Measurements from ENCODE around the gene CD38. TPM values are rescaled to one million over a fixed set of nuclear protein-coding genes. Genes with fewer than 3 reads are reported as not detected.

Gene CD38
- total RNA-seq, 1 experiment from 2014 or later: not detected

DNA sequence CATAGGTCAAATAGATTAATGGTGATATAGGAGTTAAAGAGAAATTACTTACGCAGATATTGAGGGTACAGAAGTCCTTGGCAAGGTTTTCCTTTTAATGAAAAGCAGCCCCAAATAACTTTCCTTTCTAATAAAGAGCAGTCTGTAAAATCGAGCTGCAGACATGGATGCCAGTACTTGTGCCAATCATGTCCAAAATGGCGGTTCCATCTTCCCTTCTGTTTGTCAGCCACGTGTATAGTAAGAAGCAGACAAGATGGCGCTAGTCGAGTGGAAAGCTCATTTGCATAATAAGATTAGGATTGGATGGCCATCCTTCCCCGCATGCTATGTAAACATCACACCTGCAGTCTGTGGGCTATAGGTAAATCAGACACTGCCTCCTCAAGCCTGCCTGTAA is 92.0 kb downstream of the CD38 start:
- Histone ChIP-seq H3K9ac (ENCODE audit: low read length) (no peak overlapping the region), H3K27ac (ENCODE audit: low read length) (no peak overlapping the region), H2AFZ (ENCODE audit: low read length) (no peak overlapping the region), H3K4me3 (ENCODE audit: low read length) (no peak overlapping the region), H3K9me3 (ENCODE audit: low read length) (no peaks in the 10 kb centered on the region), H3K79me2 (ENCODE audit: low read length) (no peaks in the 10 kb centered on the region), H4K20me1 (ENCODE audit: low read length) (no peaks in the 10 kb centered on the region), H3K9me2 (replicated peaks; ENCODE audit: low read length) (no peaks in the 10 kb centered on the region), H3K4me2 (ENCODE audit: low read length) (no peak overlapping the region), H3K4me1 (ENCODE audit: insufficient read depth, low read length) (no peaks in the 10 kb centered on the region), H3F3A (ENCODE audit: low read length, unreplicated experiment) (no peaks in the 10 kb centered on the region), H3K27me3 (ENCODE audit: low read length) (no peaks in the 10 kb centered on the region), H3K36me3 (ENCODE audit: low read depth, low read length) (no peaks in the 10 kb centered on the region)
- ATAC-seq: no peak
- intact Hi-C loops (cut with micrococcal nuclease): no loop called here
- DNase-seq: no peak
- ChIA-PET CTCF (no interaction called here), POLR2A (ENCODE audit: unreplicated experiment) (no interaction called here)
- TF ChIP-seq EZH2 (IDR thresholded peaks at IDR 0.05; ENCODE audit: low read length, unreplicated experiment): no peak
- TF ChIP-seq EZH2phosphoT487 (IDR thresholded peaks at IDR 0.05; ENCODE audit: borderline replicate concordance, low read length): no peak
- TF ChIP-seq, protein P1, sequence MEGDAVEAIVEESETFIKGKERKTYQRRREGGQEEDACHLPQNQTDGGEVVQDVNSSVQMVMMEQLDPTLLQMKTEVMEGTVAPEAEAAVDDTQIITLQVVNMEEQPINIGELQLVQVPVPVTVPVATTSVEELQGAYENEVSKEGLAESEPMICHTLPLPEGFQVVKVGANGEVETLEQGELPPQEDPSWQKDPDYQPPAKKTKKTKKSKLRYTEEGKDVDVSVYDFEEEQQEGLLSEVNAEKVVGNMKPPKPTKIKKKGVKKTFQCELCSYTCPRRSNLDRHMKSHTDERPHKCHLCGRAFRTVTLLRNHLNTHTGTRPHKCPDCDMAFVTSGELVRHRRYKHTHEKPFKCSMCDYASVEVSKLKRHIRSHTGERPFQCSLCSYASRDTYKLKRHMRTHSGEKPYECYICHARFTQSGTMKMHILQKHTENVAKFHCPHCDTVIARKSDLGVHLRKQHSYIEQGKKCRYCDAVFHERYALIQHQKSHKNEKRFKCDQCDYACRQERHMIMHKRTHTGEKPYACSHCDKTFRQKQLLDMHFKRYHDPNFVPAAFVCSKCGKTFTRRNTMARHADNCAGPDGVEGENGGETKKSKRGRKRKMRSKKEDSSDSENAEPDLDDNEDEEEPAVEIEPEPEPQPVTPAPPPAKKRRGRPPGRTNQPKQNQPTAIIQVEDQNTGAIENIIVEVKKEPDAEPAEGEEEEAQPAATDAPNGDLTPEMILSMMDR (conservative IDR thresholded peaks at IDR 0.05; ENCODE audit: low read depth, low read length): no peak
- BruUV-seq (replicated peaks): no TSS peak

GRCh38 chr4:15870921-15871664 is 93.0 kb downstream of the CD38 start:
- no TSS peak for BruUV-seq (replicated peaks)
- no peak overlapping the region for H3K27ac ChIP-seq (ENCODE audit: low read length)
- H3K79me2 ChIP-seq (ENCODE audit: low read length): no peaks in the 10 kb centered on the region
- no peak overlapping the region for H2AFZ ChIP-seq (ENCODE audit: low read length)
- H4K20me1 ChIP-seq (ENCODE audit: low read length): no peaks in the 10 kb centered on the region
- H3K27me3 ChIP-seq (ENCODE audit: low read length): no peaks in the 10 kb centered on the region
- no peaks in the 10 kb centered on the region for H3F3A ChIP-seq (ENCODE audit: low read length, unreplicated experiment)
- intact Hi-C loops (cut with micrococcal nuclease): no loop called here
- no peak overlapping the region for H3K4me3 ChIP-seq (ENCODE audit: low read length)
- TF ChIP-seq, protein P1 (conservative IDR thresholded peaks at IDR 0.05; ENCODE audit: low read depth, low read length): no peak
- H3K36me3 ChIP-seq (ENCODE audit: low read depth, low read length): no peaks in the 10 kb centered on the region
- H3K9me2 ChIP-seq (replicated peaks; ENCODE audit: low read length): no peaks in the 10 kb centered on the region
- H3K4me1 ChIP-seq (ENCODE audit: insufficient read depth, low read length): no peaks in the 10 kb centered on the region
- ChIA-PET CTCF (no interaction called here), POLR2A (ENCODE audit: unreplicated experiment) (no interaction called here)
- H3K4me2 ChIP-seq (ENCODE audit: low read length): no peak overlapping the region
- H3K9ac ChIP-seq (ENCODE audit: low read length): no peak overlapping the region
- ATAC-seq (no peak), DNase-seq (no peak)
- no peaks in the 10 kb centered on the region for H3K9me3 ChIP-seq (ENCODE audit: low read length)

DNA sequence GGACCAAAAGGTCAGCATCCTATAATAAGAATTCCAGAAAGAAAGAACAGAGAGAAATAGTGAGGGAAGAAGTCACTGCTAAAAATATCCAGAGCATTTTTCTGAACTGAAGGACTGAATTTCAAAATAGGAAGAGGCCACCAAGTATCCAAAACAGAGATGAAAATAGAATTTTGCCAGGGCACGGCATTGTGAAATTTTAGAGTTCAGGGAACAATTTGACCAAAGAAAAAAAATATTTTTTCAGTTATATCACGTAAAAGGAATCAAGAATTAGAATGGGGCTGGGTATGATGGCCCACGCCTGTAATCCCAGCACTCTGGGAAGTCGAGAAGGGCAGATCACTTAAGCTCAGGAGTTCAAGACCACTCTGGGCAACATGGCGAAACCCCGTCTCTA is 95.0 kb downstream of the CD38 start:
- DNase-seq (no peak), ATAC-seq (no peak)
- no peaks in the 10 kb centered on the region for H3K36me3 ChIP-seq (ENCODE audit: low read depth, low read length)
- no peaks in the 10 kb centered on the region for H3K4me1 ChIP-seq (ENCODE audit: insufficient read depth, low read length)
- ChIA-PET POLR2A (ENCODE audit: unreplicated experiment) (no interaction called here), CTCF (no interaction called here)
- H3K9me2 ChIP-seq (replicated peaks; ENCODE audit: low read length): no peaks in the 10 kb centered on the region
- TF ChIP-seq, protein P1 (conservative IDR thresholded peaks at IDR 0.05; ENCODE audit: low read depth, low read length): no peak
- TF ChIP-seq EZH2 (IDR thresholded peaks at IDR 0.05; ENCODE audit: low read length, unreplicated experiment): no peak
- no peak for TF ChIP-seq EZH2phosphoT487 (IDR thresholded peaks at IDR 0.05; ENCODE audit: borderline replicate concordance, low read length)
- H4K20me1 ChIP-seq (ENCODE audit: low read length): no peaks in the 10 kb centered on the region
- H3K4me2 ChIP-seq (ENCODE audit: low read length): no peak overlapping the region
- no peak overlapping the region for H3K27ac ChIP-seq (ENCODE audit: low read length)
- no peaks in the 10 kb centered on the region for H3K79me2 ChIP-seq (ENCODE audit: low read length)
- H3K4me3 ChIP-seq (ENCODE audit: low read length): no peak overlapping the region
- no peak overlapping the region for H3K9ac ChIP-seq (ENCODE audit: low read length)
- no peak overlapping the region for H2AFZ ChIP-seq (ENCODE audit: low read length)
- no peaks in the 10 kb centered on the region for H3K27me3 ChIP-seq (ENCODE audit: low read length)
- no peaks in the 10 kb centered on the region for H3F3A ChIP-seq (ENCODE audit: low read length, unreplicated experiment)
- BruUV-seq (replicated peaks): no TSS peak
- H3K9me3 ChIP-seq (ENCODE audit: low read length): no peaks in the 10 kb centered on the region
- intact Hi-C loops (cut with micrococcal nuclease): no loop called here
